NB4 (cell line): Measurements from ENCODE around the gene CHN1.

Experiments used
- DNase-seq: peaks from one replicate; pipeline ENCODE4 v3.0.0; 2010; ENCODE audit warnings: low read depth
- H3K4me3 ChIP-seq: one replicate; pipeline ENCODE4 v1.5.1; 2011; ENCODE audit warnings: mild to moderate bottlenecking, low read depth, low read length, moderate library complexity
- CTCF ChIP-seq: IDR thresholded peaks from one replicate; pipeline ENCODE4 v1.5.1; 2012; ENCODE audit warnings: low read depth, low read length
- MAX ChIP-seq: IDR thresholded peaks from 2 replicates; pipeline ENCODE4 v1.6.1; 2011; ENCODE audit warnings: low read depth, low read length
- MYC ChIP-seq: IDR thresholded peaks from 2 replicates; pipeline ENCODE4 v1.6.1; 2011; ENCODE audit warnings: low read depth, low read length
- POLR2A ChIP-seq: IDR thresholded peaks from 2 replicates; pipeline ENCODE4 v1.6.1; 2011; ENCODE audit warnings: mild to moderate bottlenecking; ENCODE audit not compliant: insufficient read length; ENCODE audit errors: extremely low read depth

The CHN1 gene

GRCh38 chr2:174792309-174793025 lies 212.7 kb downstream of the CHN1 start:
- no peak for DNase-seq
- no peak overlapping the region for H3K4me3 ChIP-seq
- TF ChIP-seq MAX (no peak), MYC (no peak), POLR2A (no peak), CTCF (no peak)

- no peak for DNase-seq
- TF ChIP-seq POLR2A (no peak), CTCF (no peak), MAX (no peak), MYC (no peak)
- H3K4me3 ChIP-seq, result no peak overlapping the region
Observed at GRCh38 chr2:174791746-174792280, 213.4 kb downstream of the CHN1 start.

- TF ChIP-seq CTCF (no peak), MAX (no peak), MYC (no peak), POLR2A (no peak)
- H3K4me3 ChIP-seq, result no peak overlapping the region
- DNase-seq, result no peak
Observed at GRCh38 chr2:174791020-174791419, 214.2 kb downstream of the CHN1 start.

- H3K4me3 ChIP-seq, result no peak overlapping the region
- DNase-seq, result no peak
- TF ChIP-seq MYC (no peak), MAX (no peak), CTCF (no peak), POLR2A (no peak)
Observed at GRCh38 chr2:174789001-174789400, 216.2 kb downstream of the CHN1 start.

GRCh38 chr2:174788291-174788929 lies 216.8 kb downstream of the CHN1 start:
- H3K4me3 ChIP-seq, result no peak overlapping the region
- TF ChIP-seq MYC (no peak), POLR2A (no peak), CTCF (no peak), MAX (no peak)
- no peak for DNase-seq
